GM06990 (cell line): Measurements from ENCODE around the gene GPR146.
A peak's percentile ranks its signal among the peaks of the same experiment; 100 is the strongest.

Experiments used
- DNase-seq: peaks from one replicate; pipeline ENCODE4 v3.0.0-alpha.2; 2011; ENCODE audit not compliant: insufficient read length; ENCODE audit errors: extremely low read depth
- H3K27me3 ChIP-seq: replicated peaks from 2 replicates; pipeline ENCODE4 v1.6.0; 2011; ENCODE audit warnings: low read length; ENCODE audit not compliant: control insufficient read depth, insufficient read depth
- H3K36me3 ChIP-seq: 2 replicates; pipeline ENCODE4 v1.5.1; 2011; ENCODE audit warnings: low read length; ENCODE audit not compliant: control insufficient read depth, insufficient read depth
- H3K4me3 ChIP-seq: replicated peaks from 2 replicates; pipeline ENCODE4 v1.5.1; 2011; ENCODE audit warnings: low read depth, mild to moderate bottlenecking, control low read depth, low read length
- CTCF ChIP-seq: IDR thresholded peaks from 2 replicates; pipeline ENCODE4 v1.5.1; 2011; ENCODE audit warnings: low read length, control low read depth, mild to moderate bottlenecking, inconsistent platforms; ENCODE audit not compliant: insufficient read depth, poor library complexity, severe bottlenecking

Gene GPR146

GRCh38 chr7:1101563-1102431 lies 57.5 kb downstream of the GPR146 start:
- no peak for DNase-seq
- Histone ChIP-seq H3K27me3 (no peaks in the 10 kb centered on the region), H3K4me3 (no peak overlapping the region), H3K36me3 (peaks cover 11% of the 10 kb centered on the region)
- no peak for TF ChIP-seq CTCF

GRCh38 chr7:1103009-1103788 lies 58.9 kb downstream of the GPR146 start:
- H3K4me3 ChIP-seq: peak overlapping the region; percentile 33
- H3K27me3 ChIP-seq: no peaks in the 10 kb centered on the region
- H3K36me3 ChIP-seq: peaks cover 11% of the 10 kb centered on the region
- no peak for TF ChIP-seq CTCF
- DNase-seq: peak; percentile 67

DNA sequence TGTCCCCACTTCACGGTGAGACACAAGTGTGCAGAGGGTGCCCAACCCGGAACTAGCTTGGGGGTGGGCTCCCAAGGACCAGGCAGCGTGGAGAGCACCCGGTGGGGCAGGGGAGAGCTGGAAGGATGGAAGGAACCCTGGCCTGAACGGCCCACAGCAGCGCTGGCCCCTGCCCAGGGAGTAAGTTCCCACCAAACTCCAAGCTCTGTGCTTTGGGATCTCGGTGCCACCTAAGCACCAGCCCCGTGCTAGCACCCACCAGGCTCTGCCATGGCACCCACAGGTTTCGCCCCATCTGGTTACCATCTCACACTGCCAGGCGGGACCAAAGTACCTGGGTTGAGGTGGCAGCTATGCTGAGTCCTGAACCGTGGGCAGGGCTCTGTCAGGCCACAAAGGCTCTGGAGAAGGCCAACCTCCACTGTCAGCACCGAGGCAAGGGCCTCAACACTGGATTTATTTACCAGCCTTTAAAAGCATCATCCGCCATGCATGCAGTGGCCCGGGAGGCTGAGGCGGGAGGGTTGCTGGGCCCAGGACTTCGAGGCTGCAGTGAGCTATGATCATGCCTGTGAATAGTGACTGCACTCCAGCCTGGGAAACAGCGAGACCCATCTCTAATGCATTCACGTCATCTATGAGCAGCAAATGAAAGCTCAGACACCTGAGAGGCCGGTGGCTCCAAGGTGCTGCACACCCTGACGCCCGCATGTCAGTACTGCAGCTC lies 59.6 kb downstream of the GPR146 start:
- H3K4me3 ChIP-seq: peak overlapping the region; percentile 9
- no peak for TF ChIP-seq CTCF
- no peak for DNase-seq
- no peaks in the 10 kb centered on the region for H3K27me3 ChIP-seq
- H3K36me3 ChIP-seq: peaks cover 11% of the 10 kb centered on the region

DNA sequence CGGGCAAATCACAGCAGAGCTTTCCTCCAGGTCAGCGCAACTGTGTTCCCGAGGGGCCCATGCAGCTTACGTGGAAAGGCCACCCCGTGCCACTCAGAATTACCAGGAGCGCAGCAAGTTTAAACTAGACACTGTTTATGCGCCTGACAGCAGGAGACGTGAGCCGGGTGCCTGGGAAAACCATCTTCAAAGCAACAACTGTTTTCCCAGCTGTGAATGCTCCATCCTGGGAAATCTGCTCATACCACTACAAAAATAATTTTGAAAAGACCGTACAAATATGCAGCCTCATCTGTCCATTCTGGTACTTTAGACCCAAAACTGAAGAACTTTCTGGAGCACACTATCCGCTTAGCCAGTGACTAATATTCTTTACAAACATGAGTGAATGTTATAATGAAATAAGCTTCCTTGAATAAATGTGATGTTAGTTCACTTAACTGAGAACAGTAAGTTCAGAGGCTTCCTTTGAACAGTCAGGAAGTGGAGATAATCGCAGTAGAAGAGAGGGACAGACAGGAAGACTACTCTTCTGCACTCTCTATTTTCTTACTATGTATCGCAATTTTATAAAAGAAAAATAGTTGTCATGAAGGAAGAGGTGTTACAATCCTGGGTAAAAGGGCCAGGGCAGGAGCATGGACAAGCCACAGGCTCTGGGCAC lies 60.3 kb downstream of the GPR146 start:
- peaks cover 10% of the 10 kb centered on the region for H3K36me3 ChIP-seq
- no peaks in the 10 kb centered on the region for H3K27me3 ChIP-seq
- TF ChIP-seq CTCF: no peak
- DNase-seq: no peak
- H3K4me3 ChIP-seq: no peak overlapping the region; the same call in 1 of the 2 replicates

- Histone ChIP-seq H3K36me3 (peaks cover 10% of the 10 kb centered on the region), H3K27me3 (no peaks in the 10 kb centered on the region), H3K4me3 (no peak overlapping the region; the same call in 1 of the 2 replicates)
- TF ChIP-seq CTCF: no peak
- DNase-seq: peak; percentile 71
Observed at GRCh38 chr7:1105189-1105588, 60.8 kb downstream of the GPR146 start.
